NCI-H2029 treated with DMSO at 0.1 percent for 48 hours (cell line): ENCODE results near the gene TMEM238L.

Experiments used
- DNase-seq: peaks from one replicate; lab custom pipeline; 2025; lab: John Stamatoyannopoulos, UW

Gene TMEM238L

DNA sequence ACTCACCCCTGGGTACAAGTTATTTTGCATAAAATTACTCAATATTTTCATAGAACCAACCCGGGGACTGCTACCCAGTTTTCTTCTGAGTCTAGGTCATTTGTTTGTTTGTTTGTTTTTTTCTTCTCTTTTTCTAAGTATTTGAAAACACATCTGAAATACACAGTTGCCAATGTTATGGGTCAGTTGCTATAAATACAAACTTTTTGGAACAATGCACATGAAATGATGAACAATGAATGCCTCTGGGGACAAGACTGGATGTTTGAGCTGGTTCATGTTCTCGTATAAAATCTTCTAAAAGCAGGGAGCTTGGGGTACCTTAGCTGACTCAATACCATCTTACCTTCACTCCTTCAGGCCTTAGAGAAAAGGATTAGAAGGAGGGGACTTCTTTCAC, 30.5 kb downstream of the TMEM238L start:
- no peak for DNase-seq

- DNase-seq: no peak
Observed at GRCh38 chr17:10772425-10773380, 31.2 kb downstream of the TMEM238L start.

- no peak for DNase-seq
Observed at GRCh38 chr17:10771148-10771547, 32.8 kb downstream of the TMEM238L start.

GRCh38 chr17:10769840-10770239, 34.1 kb downstream of the TMEM238L start:
- DNase-seq: no peak

DNA sequence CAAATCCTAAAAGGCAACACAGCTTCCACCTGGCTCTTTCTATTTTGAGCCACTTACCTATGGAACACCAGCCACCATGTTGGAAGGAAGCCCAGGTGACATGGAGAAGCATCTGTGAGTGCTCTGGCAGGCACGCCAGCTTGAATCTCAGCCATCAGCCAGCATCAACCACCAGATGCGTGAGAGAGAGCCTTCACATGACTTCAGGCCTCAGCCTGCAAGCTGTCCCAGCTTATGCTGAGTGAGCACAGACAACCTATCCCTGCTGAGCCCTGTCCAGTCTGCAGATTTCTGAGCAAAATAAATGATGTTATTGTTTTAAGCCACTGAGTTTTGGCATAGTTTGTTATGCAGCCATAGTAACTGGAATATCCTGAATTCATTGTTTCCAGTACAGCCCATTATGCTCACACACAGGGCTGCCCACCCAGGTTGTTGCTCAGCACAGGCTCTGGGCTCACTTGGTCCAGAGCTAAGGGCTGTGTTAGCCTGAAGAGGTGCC, 35.1 kb downstream of the TMEM238L start:
- DNase-seq: no peak

- no peak for DNase-seq
Observed at GRCh38 chr17:10767232-10767631, 36.7 kb downstream of the TMEM238L start.

DNA sequence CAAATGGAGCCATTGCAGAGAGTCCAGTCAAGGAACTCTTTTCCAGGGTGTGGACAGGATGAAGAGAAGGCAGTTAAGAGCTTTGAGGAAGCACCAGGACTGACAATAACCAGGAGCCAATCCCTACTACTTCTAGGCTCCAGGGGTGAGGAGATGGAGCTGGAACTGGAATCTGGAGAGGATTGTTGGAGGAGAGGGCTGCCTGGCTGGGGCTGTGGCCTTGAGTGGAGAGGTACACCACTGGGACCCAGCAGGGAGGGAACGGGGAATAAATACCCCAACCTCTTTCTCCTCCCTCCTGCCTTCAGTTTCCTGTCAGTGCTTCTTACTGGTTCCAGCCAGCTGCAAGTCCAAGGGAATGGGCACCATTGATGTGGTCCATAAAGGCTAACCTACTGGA, 41.9 kb downstream of the TMEM238L start:
- DNase-seq: no peak

GRCh38 chr17:10761281-10761680, 42.6 kb downstream of the TMEM238L start:
- no peak for DNase-seq

DNA sequence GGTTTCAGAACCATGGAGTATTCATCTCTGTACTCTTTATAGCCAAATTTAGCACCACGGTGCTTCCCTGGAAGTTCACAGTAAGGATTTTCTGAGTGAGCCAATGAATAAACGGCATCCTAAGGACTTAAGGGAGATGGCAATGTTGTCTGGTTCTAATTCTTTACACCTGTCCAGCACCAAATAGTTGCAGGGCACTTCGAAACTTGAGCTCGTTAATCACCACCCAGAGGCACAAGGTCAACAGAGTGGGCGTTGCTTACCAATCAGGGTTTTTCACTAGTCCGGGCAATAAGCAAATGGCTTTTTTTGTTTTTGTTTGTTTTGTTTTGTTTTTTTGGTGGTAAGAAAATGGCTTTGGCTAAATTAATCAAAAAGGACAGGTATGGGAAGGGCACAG, 45.8 kb downstream of the TMEM238L start:
- no peak for DNase-seq

- DNase-seq: no peak
Observed at GRCh38 chr17:10757647-10758046, 46.3 kb downstream of the TMEM238L start.

DNA sequence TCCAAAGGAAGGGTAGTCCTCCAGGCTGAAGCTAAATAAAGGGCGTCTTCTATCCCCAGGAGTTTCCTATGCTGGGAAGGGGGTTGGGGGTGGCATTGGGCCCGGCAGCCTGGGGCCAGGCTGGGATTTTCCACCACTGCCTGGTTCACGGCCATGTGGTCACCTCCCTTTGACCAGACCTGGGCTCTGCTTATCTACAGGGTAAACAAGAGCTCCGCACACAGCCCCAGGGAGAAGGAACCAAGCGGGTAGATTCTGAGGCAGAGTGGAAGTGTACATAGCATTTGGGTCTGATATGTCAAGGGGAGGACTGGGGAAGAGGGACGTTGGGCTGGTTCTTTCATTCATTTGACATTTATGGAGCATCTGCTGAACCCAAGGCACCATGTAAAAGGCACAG, 46.8 kb downstream of the TMEM238L start:
- DNase-seq: no peak

DNA sequence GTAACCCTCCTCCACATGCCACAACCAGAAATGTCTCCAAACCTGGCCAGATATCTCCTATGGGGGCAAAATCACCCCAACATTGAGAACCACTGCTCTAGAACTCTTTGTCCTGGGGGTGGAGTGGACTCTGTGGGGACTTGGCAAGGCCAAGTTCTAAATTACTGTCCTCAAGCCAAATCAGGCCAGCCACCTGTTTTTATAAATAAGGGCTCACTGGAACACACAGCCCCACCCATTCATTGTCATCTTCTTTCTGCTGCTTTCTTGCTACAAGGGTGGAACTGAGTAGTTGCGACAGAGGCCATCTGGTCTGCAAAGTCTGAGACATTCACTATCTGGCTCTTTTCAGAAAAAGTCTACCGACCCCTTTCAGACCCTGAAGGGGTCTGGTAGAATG, 47.3 kb downstream of the TMEM238L start:
- no peak for DNase-seq

DNA sequence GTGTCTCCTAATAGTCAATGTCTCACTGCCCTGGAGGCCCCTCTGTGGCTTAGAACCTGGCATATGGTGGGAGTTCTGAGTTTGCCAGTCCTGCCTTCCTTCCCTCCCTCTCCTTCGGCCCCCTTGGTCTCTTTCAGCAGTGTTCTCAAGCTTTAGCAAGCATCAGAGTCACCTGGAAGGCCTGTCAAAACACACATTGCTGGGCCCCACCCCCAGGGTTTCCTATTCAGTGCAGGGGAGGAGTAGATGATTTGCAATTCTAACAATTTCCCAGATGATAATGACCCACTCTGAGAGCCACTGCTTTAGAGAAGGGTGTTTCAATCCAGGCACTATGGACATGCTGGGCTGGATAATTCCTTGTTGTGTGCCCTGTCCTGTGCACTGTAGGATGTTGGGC, 47.7 kb downstream of the TMEM238L start:
- DNase-seq: no peak

- no peak for DNase-seq
Observed at GRCh38 chr17:10755592-10756127, 48.2 kb downstream of the TMEM238L start.

DNA sequence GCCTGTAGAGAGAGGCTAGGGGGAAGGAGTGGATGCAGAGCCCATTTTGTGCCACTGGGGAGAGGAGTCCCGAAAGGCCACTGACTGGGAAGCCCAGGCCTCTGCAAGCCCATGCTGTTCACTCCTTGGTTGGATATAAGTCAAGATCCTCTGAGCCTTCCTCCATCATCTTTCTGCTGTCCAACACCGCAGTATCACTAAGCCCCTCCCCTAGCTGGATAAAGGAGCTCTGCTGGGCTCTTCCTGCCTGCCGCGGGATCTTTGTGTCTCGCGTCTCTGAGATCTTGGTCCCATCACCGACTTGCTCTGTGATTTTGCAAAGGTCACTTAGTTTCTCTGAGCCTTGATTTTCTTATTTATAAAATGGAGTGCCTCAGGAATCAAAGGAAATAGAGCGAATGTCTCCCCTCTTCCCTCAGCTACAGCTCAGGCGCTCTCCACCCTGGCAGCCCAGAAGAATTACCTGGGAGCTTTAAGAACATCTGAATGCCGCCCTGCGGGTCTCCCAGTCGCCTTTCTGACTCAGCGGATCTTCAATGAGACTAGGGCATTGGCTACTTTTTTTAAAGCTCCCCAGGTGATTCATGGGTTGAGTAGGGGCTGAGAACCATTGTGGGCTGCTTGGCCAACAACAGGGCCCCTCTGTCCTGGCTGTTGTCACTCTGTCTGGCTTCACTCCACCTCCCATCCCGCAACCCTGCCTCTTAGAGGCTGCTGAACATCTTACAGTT, 48.9 kb downstream of the TMEM238L start:
- no peak for DNase-seq

DNA sequence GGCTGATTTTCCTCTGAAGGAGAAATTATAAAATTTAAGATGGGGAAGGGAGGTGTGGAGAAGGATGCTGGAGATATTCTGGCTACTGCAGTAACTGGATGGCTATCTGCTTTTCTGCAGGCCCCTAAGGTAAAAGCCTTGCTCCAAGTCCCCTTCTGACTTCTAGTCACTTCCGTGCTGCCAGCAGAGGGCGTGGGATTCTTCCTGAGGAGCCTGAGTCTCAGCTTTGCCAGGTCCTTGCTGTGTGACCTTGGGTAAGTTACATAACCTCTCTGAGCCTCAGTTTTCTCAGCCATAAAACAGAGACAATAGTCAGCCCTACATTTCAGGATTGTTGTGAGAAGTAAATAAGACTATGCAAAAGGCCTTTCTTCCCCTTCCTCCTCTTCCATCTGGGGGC, 49.8 kb downstream of the TMEM238L start:
- DNase-seq: no peak

- DNase-seq: no peak
Observed at GRCh38 chr17:10752696-10753095, 51.2 kb downstream of the TMEM238L start.

- no peak for DNase-seq
Observed at GRCh38 chr17:10751563-10751962, 52.3 kb downstream of the TMEM238L start.

DNA sequence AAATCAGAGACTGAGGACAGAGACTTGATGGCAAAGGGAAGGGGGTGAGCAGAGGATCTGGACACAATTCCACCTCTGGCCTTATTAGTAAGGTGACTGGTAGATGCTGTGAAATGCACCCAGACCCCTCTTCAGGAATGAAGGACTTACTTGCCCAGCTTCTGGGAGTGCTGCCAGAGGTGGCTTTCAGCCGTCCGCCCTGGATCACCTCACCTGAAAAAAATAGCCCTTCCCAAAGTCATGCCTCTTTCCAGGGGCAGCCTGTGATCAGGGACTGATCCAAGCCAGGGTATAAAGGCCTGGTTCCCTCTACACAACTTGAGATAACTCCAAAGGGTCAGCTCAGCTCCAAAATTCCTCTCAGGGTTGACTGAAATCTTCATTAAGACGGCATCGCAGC, 53.7 kb downstream of the TMEM238L start:
- DNase-seq: no peak

- no peak for DNase-seq
Observed at GRCh38 chr17:10748531-10749181, 55.2 kb downstream of the TMEM238L start.

DNA sequence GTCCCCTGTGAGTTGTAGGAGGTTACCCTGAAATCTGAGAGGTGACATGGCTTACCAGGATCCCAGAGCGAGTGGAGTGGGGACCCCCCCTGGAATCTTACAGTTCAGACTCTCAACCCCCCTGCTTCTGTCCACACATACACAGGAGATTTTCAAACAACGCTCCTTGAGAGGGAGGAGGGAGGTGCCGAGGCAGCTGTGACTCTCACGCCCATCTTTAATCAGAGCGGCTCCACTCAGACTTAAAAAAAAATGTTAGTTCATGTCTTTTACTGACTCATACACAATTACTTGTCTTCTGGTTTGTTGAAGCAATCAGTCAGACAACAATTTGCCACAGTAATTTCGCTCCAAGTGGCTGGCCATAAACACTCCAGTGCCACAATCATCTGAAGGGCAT, 58.7 kb downstream of the TMEM238L start:
- DNase-seq: no peak
